ENCODE data around the gene PRKG1.

GRCh38 chr10:52092390-52092789, 1018.1 kb downstream of the PRKG1 start:
- TF ChIP-seq CTCF (optimal IDR thresholded peaks at IDR 0.05 in 1 of 3, IDR thresholded peaks at IDR 0.05 in 1 of 3, conservative IDR thresholded peaks at IDR 0.05 in 1 of 3; ENCODE audit: extremely low read depth in 1 of 3, insufficient read depth in 2 of 3, low read length in 3 of 3) (no peak), EZH2 (IDR thresholded peaks at IDR 0.05; ENCODE audit: low read length) (no peak)

Measured in keratinocyte (primary cell).